ENCODE data around the gene OGFOD2.

Gene OGFOD2

GRCh38 chr12:122992386-122992785, 17.3 kb downstream of the OGFOD2 start:
- Histone ChIP-seq H3K9me3 (no peaks in the 10 kb centered on the region), H3K4me3 (no peak overlapping the region), H3K4me1 (no peaks in the 10 kb centered on the region), H3K27me3 (ENCODE audit: low read depth) (no peaks in the 10 kb centered on the region), H3K36me3 (replicated peaks) (no peaks in the 10 kb centered on the region)
- in situ Hi-C loops (cut with MboI; ENCODE audit: low sequenced_read_pairs), result no loop called here
- DNase-seq (ENCODE audit: low spot score in 2 of 2), result no peak

DNA sequence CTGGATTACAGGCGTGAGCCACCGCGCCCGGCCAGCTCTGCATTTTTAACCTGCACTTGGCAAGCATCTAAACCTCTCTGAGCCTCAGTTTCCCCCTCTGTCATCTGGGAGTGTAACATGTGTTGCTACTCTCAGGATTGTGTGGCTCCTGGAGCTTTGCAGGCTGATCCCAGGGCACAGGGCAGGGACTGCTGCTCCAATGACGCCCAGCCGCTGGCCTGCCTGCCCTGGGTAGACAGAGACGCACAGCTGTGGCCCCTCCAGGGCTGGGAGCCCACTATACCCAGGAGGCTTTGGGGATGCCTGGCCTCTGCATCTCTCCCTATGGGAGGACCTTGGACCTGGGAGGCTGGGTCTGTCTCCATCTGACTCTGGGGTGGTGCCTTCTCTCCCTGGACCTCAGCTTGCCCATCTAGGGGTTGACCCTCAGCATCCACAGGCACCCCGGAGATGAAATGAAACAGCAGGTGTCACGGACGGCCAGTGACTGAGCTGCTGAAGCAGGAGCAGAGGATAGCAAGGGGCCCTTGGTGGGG, 19.2 kb downstream of the OGFOD2 start:
- Histone ChIP-seq H3K9me3 (no peaks in the 10 kb centered on the region), H3K36me3 (replicated peaks) (no peaks in the 10 kb centered on the region), H3K4me1 (no peaks in the 10 kb centered on the region), H3K4me3 (no peak overlapping the region), H3K27me3 (ENCODE audit: low read depth) (no peaks in the 10 kb centered on the region)
- in situ Hi-C loops (cut with MboI; ENCODE audit: low sequenced_read_pairs), result no loop called here
- no peak for DNase-seq (ENCODE audit: low spot score in 2 of 2)

DNA sequence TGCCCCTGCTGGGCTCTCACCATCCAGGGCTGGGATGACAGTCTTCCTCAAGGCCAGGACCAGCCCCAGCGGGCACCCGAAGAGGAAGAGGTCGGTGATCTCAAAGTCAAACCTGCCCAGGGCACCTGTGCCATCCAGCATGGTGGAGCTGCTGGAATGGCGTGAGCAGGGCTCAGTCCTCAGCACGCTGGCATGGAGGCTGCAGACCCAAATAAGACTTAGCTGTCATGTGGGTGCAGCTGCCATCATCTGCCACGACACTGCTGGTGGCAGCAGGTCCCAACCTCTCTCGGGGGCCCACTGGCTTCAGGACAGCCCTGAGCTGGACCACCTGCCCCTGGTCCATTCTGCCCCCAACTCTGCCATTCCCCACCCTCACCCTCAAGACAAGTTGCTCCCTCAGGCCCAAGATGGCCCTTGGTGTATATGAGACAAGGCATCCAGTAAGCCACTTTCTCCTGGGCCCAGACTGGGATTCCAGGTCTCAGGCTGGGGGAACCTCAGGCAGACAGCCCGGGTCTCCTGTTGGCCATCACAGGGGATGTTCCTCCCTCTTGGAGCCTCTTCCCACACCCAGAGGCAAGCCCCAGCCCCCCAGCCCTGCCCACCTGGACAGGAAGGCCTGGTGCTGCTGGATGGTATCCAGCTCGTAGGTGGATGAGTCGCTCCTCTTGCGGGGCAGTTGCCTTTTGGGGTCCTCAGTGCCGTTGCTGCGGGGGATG, 19.9 kb downstream of the OGFOD2 start:
- no peaks in the 10 kb centered on the region for H3K36me3 ChIP-seq (replicated peaks)
- DNase-seq (ENCODE audit: low spot score in 2 of 2), result no peak
- in situ Hi-C loops (cut with MboI; ENCODE audit: low sequenced_read_pairs), result no loop called here

GRCh38 chr12:122995503-122996187, 20.6 kb downstream of the OGFOD2 start:
- in situ Hi-C loops (cut with MboI; ENCODE audit: low sequenced_read_pairs), result no loop called here
- DNase-seq (ENCODE audit: low spot score in 2 of 2), result no peak
- Histone ChIP-seq H3K36me3 (replicated peaks) (no peaks in the 10 kb centered on the region), H3K27me3 (ENCODE audit: low read depth) (no peaks in the 10 kb centered on the region), H3K9me3 (no peaks in the 10 kb centered on the region), H3K4me1 (no peaks in the 10 kb centered on the region), H3K4me3 (no peak overlapping the region)

More for the DNA sequence above, 19.9 kb downstream of the OGFOD2 start:
- Histone ChIP-seq H3K27me3 (ENCODE audit: low read depth) (no peaks in the 10 kb centered on the region), H3K9me3 (no peaks in the 10 kb centered on the region), H3K4me1 (no peaks in the 10 kb centered on the region), H3K4me3 (no peak overlapping the region)

DNA sequence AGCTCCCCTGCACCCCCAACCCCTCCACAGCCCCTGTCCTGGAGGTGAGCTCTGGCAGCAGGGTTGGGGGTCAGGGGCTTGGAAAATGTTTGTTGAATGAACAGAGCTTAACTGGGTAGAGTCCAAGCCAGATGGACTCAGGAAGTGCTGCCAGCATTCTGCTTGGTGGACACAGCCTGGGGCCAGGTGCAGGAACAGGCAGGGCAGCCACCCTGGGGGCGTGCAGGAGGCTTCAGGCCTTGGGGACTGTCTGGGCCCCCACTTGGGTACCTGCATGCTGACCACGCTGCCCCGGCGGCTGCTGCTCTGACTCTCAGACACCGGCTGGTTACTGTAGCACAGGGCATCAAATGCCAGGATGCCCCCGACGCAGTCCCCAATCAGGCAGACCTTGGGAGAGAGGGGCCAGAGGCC, 21.2 kb downstream of the OGFOD2 start:
- DNase-seq (ENCODE audit: low spot score in 2 of 2), result no peak

DNA sequence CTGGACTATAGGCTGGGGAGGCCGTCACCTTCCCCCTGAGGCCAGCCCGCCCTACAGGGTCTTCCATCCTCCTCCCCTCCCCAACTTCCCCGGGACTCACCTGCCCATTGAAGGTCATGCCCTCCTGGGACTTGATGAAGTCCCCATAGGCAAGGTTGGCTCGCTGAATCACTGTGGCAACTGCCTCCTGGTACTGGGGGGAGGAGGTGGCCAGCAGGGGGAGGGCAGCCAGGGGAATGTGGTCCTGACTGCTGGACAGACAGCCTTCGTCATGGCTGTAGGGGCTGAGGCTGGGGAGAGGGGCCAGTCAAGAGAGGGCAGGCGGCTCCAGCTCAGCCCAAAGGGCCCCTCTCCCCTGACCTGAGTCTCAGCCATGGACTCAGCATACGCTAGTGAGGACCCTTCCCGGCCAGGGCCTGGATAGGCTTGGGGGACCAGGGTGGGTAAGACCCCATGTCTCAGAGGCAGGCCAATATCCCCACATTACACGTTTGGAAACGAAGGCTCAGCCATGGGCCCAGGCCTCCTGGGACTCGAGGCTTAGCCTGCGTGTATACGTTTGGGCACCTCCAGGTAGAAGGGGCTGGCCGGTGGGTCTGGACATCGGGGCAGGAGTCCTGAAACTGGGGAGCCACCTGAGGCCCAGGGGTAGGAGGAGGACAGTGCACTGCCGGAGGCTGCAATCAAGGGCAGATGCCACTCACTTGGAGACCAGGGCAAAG, 21.7 kb downstream of the OGFOD2 start:
- Histone ChIP-seq H3K9me3 (no peaks in the 10 kb centered on the region), H3K4me3 (no peak overlapping the region), H3K4me1 (no peaks in the 10 kb centered on the region), H3K36me3 (replicated peaks) (no peaks in the 10 kb centered on the region), H3K27me3 (ENCODE audit: low read depth) (no peaks in the 10 kb centered on the region)
- no peak for DNase-seq (ENCODE audit: low spot score in 2 of 2)
- in situ Hi-C loops (cut with MboI; ENCODE audit: low sequenced_read_pairs), result no loop called here

More for the DNA sequence above, 21.2 kb downstream of the OGFOD2 start:
- Histone ChIP-seq H3K36me3 (replicated peaks) (no peaks in the 10 kb centered on the region), H3K4me1 (no peaks in the 10 kb centered on the region), H3K9me3 (no peaks in the 10 kb centered on the region), H3K27me3 (ENCODE audit: low read depth) (no peaks in the 10 kb centered on the region), H3K4me3 (no peak overlapping the region)
- in situ Hi-C loops (cut with MboI; ENCODE audit: low sequenced_read_pairs), result no loop called here

- no peak overlapping the region for H3K4me3 ChIP-seq
- no peak for DNase-seq (ENCODE audit: low spot score in 2 of 2)
- H3K27me3 ChIP-seq (ENCODE audit: low read depth), result no peaks in the 10 kb centered on the region
- no peaks in the 10 kb centered on the region for H3K36me3 ChIP-seq (replicated peaks)
- H3K9me3 ChIP-seq, result no peaks in the 10 kb centered on the region
- H3K4me1 ChIP-seq, result no peaks in the 10 kb centered on the region
- in situ Hi-C loops (cut with MboI; ENCODE audit: low sequenced_read_pairs), result no loop called here
Measured at GRCh38 chr12:122997343-122998250, 22.6 kb downstream of the OGFOD2 start.

DNA sequence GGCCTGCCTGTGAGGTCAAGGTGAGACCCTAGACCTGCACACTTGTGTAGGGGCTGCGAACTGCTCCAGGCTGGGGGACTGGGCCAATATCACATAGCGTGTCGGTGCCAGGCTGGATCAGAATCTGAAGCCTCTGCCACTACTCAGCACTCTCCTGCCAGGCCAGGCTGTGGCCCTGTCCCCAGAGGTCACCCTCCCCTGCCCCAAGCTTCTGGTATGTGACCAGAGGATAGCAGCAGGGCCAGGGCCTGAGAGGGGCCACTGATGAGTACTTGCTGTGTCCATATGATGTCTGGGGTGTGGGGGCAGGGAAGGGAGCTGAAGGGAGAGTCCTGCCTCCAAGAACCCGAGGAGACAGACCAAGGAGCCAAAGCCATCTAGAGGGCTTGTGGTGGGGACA, 23.3 kb downstream of the OGFOD2 start:
- Histone ChIP-seq H3K4me3 (no peak overlapping the region), H3K36me3 (replicated peaks) (no peaks in the 10 kb centered on the region), H3K9me3 (no peaks in the 10 kb centered on the region), H3K27me3 (ENCODE audit: low read depth) (no peaks in the 10 kb centered on the region), H3K4me1 (no peaks in the 10 kb centered on the region)
- in situ Hi-C loops (cut with MboI; ENCODE audit: low sequenced_read_pairs), result no loop called here
- no peak for DNase-seq (ENCODE audit: low spot score in 2 of 2)

DNA sequence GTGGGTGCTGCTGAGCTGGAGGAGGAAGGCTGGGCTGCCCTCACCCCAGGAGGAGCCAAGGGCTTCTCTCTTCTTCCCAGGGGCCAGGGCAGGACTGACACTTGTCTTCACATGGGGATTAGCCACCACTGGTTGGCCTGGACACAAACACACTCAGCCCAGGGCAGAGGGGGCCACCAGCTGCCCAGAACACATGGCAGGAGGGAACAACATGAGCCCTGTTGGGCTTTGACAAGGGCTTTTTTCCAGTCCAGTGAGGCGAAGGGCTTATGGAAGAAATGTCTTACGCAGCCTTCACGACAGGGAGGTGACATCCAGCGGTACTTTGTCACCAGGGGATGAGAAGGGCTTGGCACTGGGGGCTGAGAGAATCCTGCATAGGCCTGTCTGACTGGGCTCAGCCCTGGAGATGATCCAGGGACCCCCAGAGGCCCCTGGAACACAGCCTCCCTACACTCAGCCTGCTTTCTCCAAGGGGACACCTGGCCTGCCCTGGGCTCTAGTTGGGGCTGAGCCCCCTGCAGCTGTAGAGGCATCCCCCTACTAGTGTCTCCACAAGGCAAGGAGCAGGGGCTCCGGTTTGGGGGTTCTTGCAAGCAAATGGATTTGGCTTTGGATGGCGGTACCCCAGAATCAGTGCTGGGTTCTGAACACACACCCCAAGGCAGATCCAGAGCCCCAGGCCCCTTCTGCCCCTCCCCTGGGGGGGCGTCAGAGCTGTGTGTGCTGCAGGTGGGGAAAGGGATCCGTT, 24.3 kb downstream of the OGFOD2 start:
- Histone ChIP-seq H3K4me3 (no peak overlapping the region), H3K27me3 (ENCODE audit: low read depth) (no peaks in the 10 kb centered on the region), H3K4me1 (no peaks in the 10 kb centered on the region), H3K36me3 (replicated peaks) (no peaks in the 10 kb centered on the region), H3K9me3 (no peaks in the 10 kb centered on the region)
- in situ Hi-C loops (cut with MboI; ENCODE audit: low sequenced_read_pairs), result no loop called here
- no peak for DNase-seq (ENCODE audit: low spot score in 2 of 2)

- H3K36me3 ChIP-seq (replicated peaks), result no peaks in the 10 kb centered on the region
- H3K9me3 ChIP-seq, result no peaks in the 10 kb centered on the region
- no peak overlapping the region for H3K4me3 ChIP-seq
- in situ Hi-C loops (cut with MboI; ENCODE audit: low sequenced_read_pairs), result no loop called here
- no peaks in the 10 kb centered on the region for H3K4me1 ChIP-seq
- H3K27me3 ChIP-seq (ENCODE audit: low read depth), result no peaks in the 10 kb centered on the region
- no peak for DNase-seq (ENCODE audit: low spot score in 2 of 2)
Measured at GRCh38 chr12:122999986-123000420, 25.0 kb downstream of the OGFOD2 start.

GRCh38 chr12:123000578-123000977, 25.5 kb downstream of the OGFOD2 start:
- in situ Hi-C loops (cut with MboI; ENCODE audit: low sequenced_read_pairs), result no loop called here
- no peaks in the 10 kb centered on the region for H3K9me3 ChIP-seq
- no peaks in the 10 kb centered on the region for H3K36me3 ChIP-seq (replicated peaks)
- no peak for DNase-seq (ENCODE audit: low spot score in 2 of 2)
- no peaks in the 10 kb centered on the region for H3K27me3 ChIP-seq (ENCODE audit: low read depth)
- H3K4me3 ChIP-seq, result no peak overlapping the region
- no peaks in the 10 kb centered on the region for H3K4me1 ChIP-seq

- in situ Hi-C loops (cut with MboI; ENCODE audit: low sequenced_read_pairs), result no loop called here
- no peaks in the 10 kb centered on the region for H3K36me3 ChIP-seq (replicated peaks)
- H3K4me1 ChIP-seq, result no peaks in the 10 kb centered on the region
- DNase-seq (ENCODE audit: low spot score in 2 of 2), result no peak
- H3K27me3 ChIP-seq (ENCODE audit: low read depth), result no peaks in the 10 kb centered on the region
- no peak overlapping the region for H3K4me3 ChIP-seq
- H3K9me3 ChIP-seq, result no peaks in the 10 kb centered on the region
Measured at GRCh38 chr12:123001464-123001863, 26.4 kb downstream of the OGFOD2 start.

DNA sequence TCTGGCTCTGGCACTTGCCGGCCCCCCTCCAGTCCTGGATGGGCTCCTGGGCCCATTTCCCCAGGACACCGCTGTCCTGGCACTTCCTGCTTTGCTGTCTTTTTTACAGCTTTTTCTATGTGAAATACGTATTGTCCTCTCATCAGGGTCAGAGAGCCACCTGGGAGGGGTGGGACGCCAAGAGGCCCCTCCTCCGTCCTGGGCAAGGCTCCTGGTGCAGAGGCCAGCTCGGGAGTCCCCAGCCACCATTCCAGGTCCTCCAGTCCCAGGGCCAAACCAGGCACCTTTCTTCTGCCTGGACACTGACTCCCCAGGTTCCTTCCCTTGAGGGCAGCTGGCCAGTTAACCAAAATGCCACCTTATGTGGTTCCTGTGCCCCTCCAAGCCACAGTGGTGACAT, 28.2 kb downstream of the OGFOD2 start:
- no peaks in the 10 kb centered on the region for H3K9me3 ChIP-seq
- no peak overlapping the region for H3K4me3 ChIP-seq
- H3K36me3 ChIP-seq (replicated peaks), result no peaks in the 10 kb centered on the region
- DNase-seq (ENCODE audit: low spot score in 2 of 2), result no peak
- no peaks in the 10 kb centered on the region for H3K27me3 ChIP-seq (ENCODE audit: low read depth)
- in situ Hi-C loops (cut with MboI; ENCODE audit: low sequenced_read_pairs), result no loop called here
- H3K4me1 ChIP-seq, result no peaks in the 10 kb centered on the region
